GM13977 (cell line): Measurements from ENCODE around the gene GPD2.

Experiments
- DNase-seq: peaks from one replicate; pipeline ENCODE4 v3.0.0; 2012; ENCODE audit warnings: low spot score
- CTCF ChIP-seq: IDR thresholded peaks from 2 replicates; pipeline ENCODE4 v1.5.1; 2012; ENCODE audit warnings: mild to moderate bottlenecking, control low read depth; ENCODE audit not compliant: insufficient read depth; ENCODE audit errors: extremely low read depth, missing control alignments
- in situ Hi-C: fragments of 300-500 bp; cut with MboI; formaldehyde crosslinking; loops from one replicate; pipeline ENCODE4 v1.12.0; 2022; ENCODE audit warnings: low sequenced_read_pairs, low pct_unique_long_range_greater_than_20kb, mixed read lengths, inconsistent platforms; ENCODE audit not compliant: unreplicated experiment

GPD2 gene

DNA sequence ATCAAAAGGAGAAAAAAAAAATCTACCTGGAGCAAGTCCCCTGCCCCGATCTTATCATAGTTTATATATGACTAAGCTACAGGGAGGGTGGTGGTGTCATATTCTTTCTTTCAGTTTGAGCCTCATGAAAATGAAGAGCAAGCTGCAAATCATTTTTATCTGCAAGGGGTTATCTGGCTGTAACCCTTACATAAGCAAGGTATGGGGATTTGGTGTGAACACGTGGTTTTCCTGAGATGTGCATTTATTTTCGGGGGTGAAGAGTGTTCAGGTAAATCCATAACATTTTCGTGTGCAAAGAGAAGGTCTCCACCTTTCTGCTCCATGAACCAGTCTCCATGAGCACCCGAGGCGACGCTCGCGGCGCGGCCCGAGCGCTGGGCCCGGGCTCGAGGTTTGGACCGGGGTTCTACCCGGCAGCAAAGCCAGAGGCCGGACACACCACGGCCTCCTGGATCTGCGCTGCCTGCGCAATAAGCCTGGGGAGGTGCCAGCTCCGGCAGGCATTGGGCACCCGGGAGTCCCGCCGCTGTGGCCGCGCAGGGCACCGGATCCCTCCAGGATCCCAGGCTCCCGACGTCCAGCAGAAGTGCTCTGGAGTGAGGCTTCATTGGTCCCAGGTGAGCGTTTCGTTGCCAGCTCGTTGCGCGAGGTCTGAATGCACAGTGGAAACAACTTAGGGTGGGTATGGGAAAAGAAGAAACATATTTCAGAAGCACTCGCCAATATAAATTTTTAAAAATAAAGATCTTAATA is 36.1 kb upstream of the GPD2 start:
- in situ Hi-C loops: loop anchor here (10.0 kb wide), 1 partner anchor 55 kb away; no protein-coding TSS in a partner anchor
- no peak for TF ChIP-seq CTCF
- peak; percentile 69 for DNase-seq

DNA sequence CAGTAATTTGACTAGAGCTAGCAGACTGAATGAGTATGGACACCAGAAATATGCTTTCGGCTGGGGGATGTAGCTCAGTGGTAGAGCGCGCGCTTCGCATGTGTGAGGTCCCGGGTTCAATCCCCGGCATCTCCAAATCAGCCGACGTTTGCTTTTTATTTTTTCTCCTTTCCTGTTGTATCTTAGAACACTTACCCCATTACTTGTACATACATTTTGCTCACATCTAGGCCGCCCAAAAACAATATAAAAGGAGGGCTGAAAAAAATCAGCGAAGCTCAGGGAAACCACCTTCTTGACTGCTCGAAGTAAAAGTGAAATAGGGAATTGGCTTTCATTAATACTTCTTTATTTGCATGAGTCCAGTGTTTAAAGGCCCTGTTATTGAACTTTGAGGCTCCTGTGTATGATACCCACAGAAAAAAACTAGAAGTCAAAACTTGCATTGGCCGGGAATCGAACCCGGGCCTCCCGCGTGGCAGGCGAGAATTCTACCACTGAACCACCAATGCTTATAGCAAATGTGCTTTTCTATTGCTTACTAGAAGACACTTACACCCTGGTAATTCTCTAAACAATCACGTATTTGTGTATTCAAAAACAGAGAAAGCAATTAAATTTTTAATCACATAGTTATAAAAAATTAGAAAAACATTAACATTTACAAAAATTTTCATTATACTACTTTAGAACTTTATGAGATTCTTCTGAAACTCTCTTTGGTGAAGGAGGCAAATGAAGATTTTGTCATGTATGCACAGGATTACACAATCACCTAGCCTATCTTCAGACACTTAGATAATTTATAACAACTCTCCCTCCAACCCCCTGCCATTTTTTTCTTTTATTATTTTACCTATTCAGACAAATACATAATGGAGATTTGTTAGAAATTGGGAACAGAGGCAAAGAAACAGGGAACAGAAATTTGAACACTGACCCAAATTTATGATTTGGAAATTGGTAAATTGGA is 35.2 kb upstream of the GPD2 start:
- peak; percentile 66 for DNase-seq
- in situ Hi-C loops: no loop called here
- TF ChIP-seq CTCF: no peak

DNA sequence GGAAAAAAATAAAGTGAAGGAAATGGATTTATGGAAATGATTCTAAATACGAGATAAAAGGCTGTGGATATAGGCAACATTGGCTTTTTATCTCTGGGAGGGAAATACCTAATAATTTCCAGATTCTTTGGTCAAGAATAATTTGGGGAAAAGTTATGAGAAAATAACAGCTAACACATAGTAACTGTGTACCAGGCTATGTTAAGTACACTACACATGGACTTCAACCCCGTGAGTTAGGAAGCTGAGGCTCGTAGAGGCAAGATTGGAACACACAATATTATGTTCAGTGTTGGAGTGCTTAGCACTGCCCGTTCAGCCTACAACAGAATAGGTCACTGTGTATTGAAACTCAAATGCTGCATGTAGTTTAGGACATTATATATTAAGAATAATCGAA is 34.3 kb upstream of the GPD2 start:
- in situ Hi-C loops: no loop called here
- no peak for TF ChIP-seq CTCF
- no peak for DNase-seq

- in situ Hi-C loops: no loop called here
- no peak for TF ChIP-seq CTCF
- no peak for DNase-seq
Observed at GRCh38 chr2:156405586-156405985, 30.6 kb upstream of the GPD2 start.

GRCh38 chr2:156411835-156412234 is 24.3 kb upstream of the GPD2 start:
- DNase-seq: no peak
- in situ Hi-C loops: no loop called here
- no peak for TF ChIP-seq CTCF

- no peak for DNase-seq
- TF ChIP-seq CTCF: no peak
- in situ Hi-C loops: no loop called here
Observed at GRCh38 chr2:156421851-156422250, 14.3 kb upstream of the GPD2 start.
